ENCODE data around the gene CATSPER3. TPM values are rescaled to one million over a fixed set of nuclear protein-coding genes. Genes with fewer than 3 reads are reported as not detected.

Gene CATSPER3
- total RNA-seq, 1 experiment from 2014 or later, result 1.7 TPM

DNA sequence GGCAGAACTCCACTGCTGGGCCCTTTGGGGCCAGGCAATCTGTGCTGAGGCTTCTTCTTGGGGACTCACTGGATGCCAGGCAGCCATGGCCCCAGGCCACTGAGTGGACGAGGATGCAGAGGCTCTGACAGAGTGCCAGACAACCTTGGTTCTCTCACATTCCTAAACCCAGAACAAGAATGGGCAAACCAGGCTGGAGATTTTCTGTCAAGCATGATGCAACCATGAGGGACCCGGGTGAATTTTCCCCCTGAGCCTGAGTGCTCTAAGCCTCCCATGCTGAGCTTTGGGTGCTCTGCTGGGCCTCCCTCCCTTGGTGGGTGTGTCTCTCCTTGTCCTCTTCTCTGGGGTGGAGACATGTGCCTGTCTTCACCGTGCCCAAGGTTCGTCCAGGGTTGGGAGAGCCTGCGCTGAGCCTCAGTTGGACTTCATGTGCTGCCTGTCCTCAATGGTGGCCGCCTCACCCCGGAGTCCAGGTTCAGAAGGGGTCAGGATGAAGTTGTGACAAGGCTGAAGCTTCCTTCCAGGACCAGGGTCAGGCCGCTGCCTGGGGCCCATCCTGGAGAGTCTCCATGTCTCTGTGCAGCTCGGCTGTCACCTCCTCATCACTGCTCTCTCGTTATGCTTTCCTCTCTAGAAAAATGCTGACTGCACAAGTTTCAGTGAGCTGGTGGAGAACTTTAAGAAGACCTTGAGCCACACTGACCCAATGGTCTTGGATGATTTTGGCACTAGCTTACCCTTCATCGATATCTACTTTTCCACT, 42.2 kb downstream of the CATSPER3 start:
- no peak for ATAC-seq

DNA sequence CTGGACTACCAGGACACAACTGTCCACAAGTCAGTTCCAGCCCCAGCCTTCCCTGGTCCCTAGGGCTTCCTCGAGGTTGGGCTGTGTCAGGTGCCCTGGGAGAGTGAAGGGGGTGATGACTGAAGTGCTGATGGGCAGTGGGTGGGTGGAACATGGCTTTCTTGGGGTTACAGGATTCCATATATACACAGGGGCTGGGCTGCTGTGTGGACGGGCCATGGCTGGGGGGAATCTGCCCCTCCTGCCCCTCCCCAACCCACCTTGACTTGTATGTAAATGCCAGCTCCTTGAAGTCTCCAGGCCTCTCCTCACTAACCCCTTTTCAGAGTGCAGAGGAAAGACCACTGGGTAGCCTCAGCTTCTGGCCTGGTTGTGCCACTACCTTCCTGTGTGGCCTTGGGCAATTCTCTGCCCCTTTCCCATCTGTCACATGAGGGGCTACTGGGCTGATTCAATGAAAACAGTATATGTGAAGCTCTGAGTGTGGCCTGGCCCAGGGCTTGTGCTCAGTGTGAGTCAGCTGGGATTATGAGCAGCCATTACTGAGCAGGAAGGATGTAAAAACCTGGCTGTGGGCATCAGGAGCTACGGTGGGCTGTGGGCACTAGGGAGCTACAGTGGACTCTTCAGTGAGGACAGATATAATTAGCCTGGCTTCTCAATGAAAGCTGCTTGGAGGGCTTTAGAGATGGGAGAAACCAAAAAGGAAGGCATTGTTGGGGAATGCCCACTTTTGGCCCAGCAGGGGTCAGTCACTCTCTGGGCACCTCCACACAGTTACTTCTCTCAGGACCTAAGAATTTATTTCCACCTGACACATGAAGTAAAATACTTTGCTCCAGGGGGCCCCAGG, 43.0 kb downstream of the CATSPER3 start:
- H3K27ac ChIP-seq (ENCODE audit: low read depth, low read length), result no peak overlapping the region
- ChIA-PET RAD21 (ENCODE audit: low non-redundant PET in 1 of 2, low total read pairs in 2 of 2, uncharacterized antibody in 2 of 2, unreplicated experiment in 2 of 2) (no interaction called here), CTCF (no interaction called here), POLR2A (no interaction called here)
- H3K4me1 ChIP-seq (ENCODE audit: control insufficient read depth in 1 of 2, insufficient read depth in 2 of 2, low read length in 2 of 2), result no peaks in the 10 kb centered on the region
- no peak overlapping the region for H2AFZ ChIP-seq (ENCODE audit: low read depth, low read length, poor library complexity, severe bottlenecking)
- H3K9me2 ChIP-seq (ENCODE audit: insufficient read depth), result no peaks in the 10 kb centered on the region
- no peak for TF ChIP-seq CEBPB (IDR thresholded peaks at IDR 0.05; ENCODE audit: low read depth)
- TF ChIP-seq SIN3A (IDR thresholded peaks at IDR 0.05; ENCODE audit: low read depth), result no peak
- peak; percentile 67 for TF ChIP-seq RAD21 (IDR thresholded peaks at IDR 0.05; ENCODE audit: low read depth)
- TF ChIP-seq ATF3 (IDR thresholded peaks at IDR 0.05), result no peak
- no peak for TF ChIP-seq ZFX (IDR thresholded peaks at IDR 0.05)
- TF ChIP-seq, protein P1, sequence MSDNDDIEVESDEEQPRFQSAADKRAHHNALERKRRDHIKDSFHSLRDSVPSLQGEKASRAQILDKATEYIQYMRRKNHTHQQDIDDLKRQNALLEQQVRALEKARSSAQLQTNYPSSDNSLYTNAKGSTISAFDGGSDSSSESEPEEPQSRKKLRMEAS (IDR thresholded peaks at IDR 0.05), result no peak
- TF ChIP-seq FOSL1 (IDR thresholded peaks at IDR 0.05; ENCODE audit: low read depth), result no peak
- TF ChIP-seq CTCF (IDR thresholded peaks at IDR 0.05 in 2 of 3, conservative IDR thresholded peaks at IDR 0.05 in 1 of 3; ENCODE audit: borderline replicate concordance in 1 of 3, insufficient read depth in 1 of 3, low read depth in 2 of 3, low read length in 2 of 3), result peak; percentile 33 to 58 (median 39); a peak in 5 of 6 replicates
- TF ChIP-seq YY1 (IDR thresholded peaks at IDR 0.05; ENCODE audit: extremely low read depth, insufficient replicate concordance, low read depth, low read length), result no peak
- no peak for TF ChIP-seq POLR2A (IDR thresholded peaks at IDR 0.05; ENCODE audit: borderline replicate concordance, extremely low read depth, insufficient read depth, insufficient read length)
- no peaks in the 10 kb centered on the region for H3K9me3 ChIP-seq (ENCODE audit: control insufficient read depth in 1 of 2, insufficient read depth in 1 of 2, low read depth in 1 of 2, low read length in 2 of 2)
- no peaks in the 10 kb centered on the region for H3K27me3 ChIP-seq (ENCODE audit: insufficient read depth, low read length)
- H3K9ac ChIP-seq (ENCODE audit: low read length), result no peak overlapping the region
- no peaks in the 10 kb centered on the region for H3K79me2 ChIP-seq (ENCODE audit: insufficient read depth, low read length)
- H4K20me1 ChIP-seq (ENCODE audit: insufficient read depth), result no peaks in the 10 kb centered on the region
- ATAC-seq (peak; percentile 58; the same call in 1 of the 2 replicates), DNase-seq (ENCODE audit: low read depth, low spot score) (no peak)
- H3K4me3 ChIP-seq (replicated peaks in 1 of 2; ENCODE audit: low read depth in 1 of 2, low read length in 2 of 2), result no peak overlapping the region
- H3K4me2 ChIP-seq (ENCODE audit: low read length), result no peak overlapping the region
- intact Hi-C loops (cut with micrococcal nuclease), result loop anchor here (1.0 kb wide), 1 partner anchor 181 kb away; no protein-coding TSS in a partner anchor
- H3K36me3 ChIP-seq (ENCODE audit: control insufficient read depth in 1 of 2, insufficient read depth in 2 of 2, low read length in 2 of 2), result no peaks in the 10 kb centered on the region
- no TSS peak for BruUV-seq (replicated peaks)

More for the DNA sequence above, 42.2 kb downstream of the CATSPER3 start:
- Histone ChIP-seq H2AFZ (ENCODE audit: low read depth, low read length, poor library complexity, severe bottlenecking) (no peak overlapping the region), H3K27me3 (ENCODE audit: insufficient read depth, low read length) (no peaks in the 10 kb centered on the region), H3K9me3 (ENCODE audit: control insufficient read depth in 1 of 2, insufficient read depth in 1 of 2, low read depth in 1 of 2, low read length in 2 of 2) (no peaks in the 10 kb centered on the region), H3K4me1 (ENCODE audit: control insufficient read depth in 1 of 2, insufficient read depth in 2 of 2, low read length in 2 of 2) (no peaks in the 10 kb centered on the region), H4K20me1 (ENCODE audit: insufficient read depth) (no peaks in the 10 kb centered on the region), H3K4me2 (ENCODE audit: low read length) (no peak overlapping the region), H3K36me3 (ENCODE audit: control insufficient read depth in 1 of 2, insufficient read depth in 2 of 2, low read length in 2 of 2) (no peaks in the 10 kb centered on the region), H3K4me3 (replicated peaks in 1 of 2; ENCODE audit: low read depth in 1 of 2, low read length in 2 of 2) (no peak overlapping the region), H3K79me2 (ENCODE audit: insufficient read depth, low read length) (no peaks in the 10 kb centered on the region), H3K9ac (ENCODE audit: low read length) (no peak overlapping the region), H3K9me2 (ENCODE audit: insufficient read depth) (no peaks in the 10 kb centered on the region), H3K27ac (ENCODE audit: low read depth, low read length) (no peak overlapping the region)
- intact Hi-C loops (cut with micrococcal nuclease), result no loop called here
- POLR2A ChIA-PET, result no interaction called here
- CTCF ChIA-PET, result no interaction called here
- TF ChIP-seq, protein P1 (IDR thresholded peaks at IDR 0.05), result no peak
- no peak for TF ChIP-seq EZH2 (IDR thresholded peaks at IDR 0.05)
- 0 out of 2 replicates have a peak, but pooled peaks have one; percentile 5 for TF ChIP-seq RAD21 (IDR thresholded peaks at IDR 0.05; ENCODE audit: low read depth)
- no peak for TF ChIP-seq SP1 (IDR thresholded peaks at IDR 0.05; ENCODE audit: low read depth)
- TF ChIP-seq EGR1 (IDR thresholded peaks at IDR 0.05; ENCODE audit: low read depth), result no peak
- no peak for TF ChIP-seq SRF (IDR thresholded peaks at IDR 0.05; ENCODE audit: low read depth)
- RAD21 ChIA-PET (ENCODE audit: low non-redundant PET in 1 of 2, low total read pairs in 2 of 2, uncharacterized antibody in 2 of 2, unreplicated experiment in 2 of 2), result no interaction called here
- no TSS peak for BruUV-seq (replicated peaks)
- no peak for DNase-seq (ENCODE audit: low read depth, low spot score)

Measured in HCT116 (cell line).